Measurements from ENCODE around the gene PAX3.

Gene PAX3

GRCh38 chr2:222249444-222249843 lies 49.4 kb downstream of the PAX3 start:
- Histone ChIP-seq H3K4me3 (replicated peaks; ENCODE audit: insufficient read depth, low read length) (no peak overlapping the region), H3K27me3 (ENCODE audit: insufficient read depth, poor library complexity, severe bottlenecking) (no peaks in the 10 kb centered on the region), H3K27ac (replicated peaks) (no peak overlapping the region)
- TF ChIP-seq REST (IDR thresholded peaks at IDR 0.05; ENCODE audit: insufficient replicate concordance, low read depth) (no peak), POLR2AphosphoS5 (IDR thresholded peaks at IDR 0.05; ENCODE audit: low read depth) (no peak), SPI1 (IDR thresholded peaks at IDR 0.05; ENCODE audit: borderline replicate concordance, low read depth) (no peak), CTCF (IDR thresholded peaks at IDR 0.05; ENCODE audit: insufficient read depth, low read length) (no peak), GABPA (IDR thresholded peaks at IDR 0.05; ENCODE audit: low read depth) (no peak)
- DNase-seq (ENCODE audit: low read depth in 1 of 2, low spot score in 1 of 2), result no peak

- Histone ChIP-seq H3K27ac (replicated peaks) (no peak overlapping the region), H3K27me3 (ENCODE audit: insufficient read depth, poor library complexity, severe bottlenecking) (peaks cover 1% of the 10 kb centered on the region), H3K4me3 (replicated peaks; ENCODE audit: insufficient read depth, low read length) (no peak overlapping the region)
- no peak for TF ChIP-seq POLR2AphosphoS5 (IDR thresholded peaks at IDR 0.05; ENCODE audit: low read depth)
- TF ChIP-seq SPI1 (IDR thresholded peaks at IDR 0.05; ENCODE audit: borderline replicate concordance, low read depth), result no peak
- no peak for TF ChIP-seq GABPA (IDR thresholded peaks at IDR 0.05; ENCODE audit: low read depth)
- TF ChIP-seq REST (IDR thresholded peaks at IDR 0.05; ENCODE audit: insufficient replicate concordance, low read depth), result no peak
- no peak for TF ChIP-seq CTCF (IDR thresholded peaks at IDR 0.05; ENCODE audit: insufficient read depth, low read length)
- DNase-seq (ENCODE audit: low read depth in 1 of 2, low spot score in 1 of 2), result no peak
These were observed 50.0 kb downstream of the PAX3 start for GRCh38 chr2:222248818-222249217.

GRCh38 chr2:222248256-222248655 lies 50.5 kb downstream of the PAX3 start:
- Histone ChIP-seq H3K4me3 (replicated peaks; ENCODE audit: insufficient read depth, low read length) (no peak overlapping the region), H3K27me3 (ENCODE audit: insufficient read depth, poor library complexity, severe bottlenecking) (peaks cover 4% of the 10 kb centered on the region), H3K27ac (replicated peaks) (no peak overlapping the region)
- no peak for DNase-seq (ENCODE audit: low read depth in 1 of 2, low spot score in 1 of 2)
- TF ChIP-seq POLR2AphosphoS5 (IDR thresholded peaks at IDR 0.05; ENCODE audit: low read depth) (no peak), GABPA (IDR thresholded peaks at IDR 0.05; ENCODE audit: low read depth) (no peak), CTCF (IDR thresholded peaks at IDR 0.05; ENCODE audit: insufficient read depth, low read length) (no peak), REST (IDR thresholded peaks at IDR 0.05; ENCODE audit: insufficient replicate concordance, low read depth) (no peak), SPI1 (IDR thresholded peaks at IDR 0.05; ENCODE audit: borderline replicate concordance, low read depth) (no peak)
